ENCODE measurements around the gene PIN4. TPM values are rescaled to one million over a fixed set of nuclear protein-coding genes. Genes with fewer than 3 reads are reported as not detected.
"Not testable (repeated sequence)": the region's sequence is repeated elsewhere in the genome, so short reads cannot be mapped to it uniquely, and the experiment has no call there.

PIN4 gene
- total and polyA plus RNA-seq, 2 experiments from 2014 or later: 21.6 to 63.7 TPM

- Histone ChIP-seq H3K27ac (peak overlapping the region; percentile 36), H3K4me3 (no peak overlapping the region), H3K27me3 (no peaks in the 10 kb centered on the region), H3K4me1 (ENCODE audit: low read depth) (no peaks in the 10 kb centered on the region), H3K36me3 (no peaks in the 10 kb centered on the region), H3K9me3 (ENCODE audit: low read depth) (no peaks in the 10 kb centered on the region)
- no peak for DNase-seq (ENCODE audit: low read depth in 1 of 2, low spot score in 1 of 2)
- TF ChIP-seq CTCF (IDR thresholded peaks at IDR 0.05; ENCODE audit: low read depth, low read length): no peak
These were observed 21.9 kb downstream of the PIN4 start for GRCh38 chrX:72203421-72203820.

GRCh38 chrX:72205706-72206105 is 24.1 kb downstream of the PIN4 start:
- Histone ChIP-seq H3K27ac (no peak overlapping the region), H3K9me3 (ENCODE audit: low read depth) (no peaks in the 10 kb centered on the region), H3K4me1 (ENCODE audit: low read depth) (no peaks in the 10 kb centered on the region), H3K36me3 (no peaks in the 10 kb centered on the region), H3K4me3 (no peak overlapping the region), H3K27me3 (no peaks in the 10 kb centered on the region)
- no peak for DNase-seq (ENCODE audit: low read depth in 1 of 2, low spot score in 1 of 2)
- TF ChIP-seq CTCF (IDR thresholded peaks at IDR 0.05; ENCODE audit: low read depth, low read length): no peak

- Histone ChIP-seq H3K36me3 (no peaks in the 10 kb centered on the region), H3K4me3 (no peak overlapping the region), H3K27ac (no peak overlapping the region), H3K4me1 (ENCODE audit: low read depth) (no peaks in the 10 kb centered on the region), H3K27me3 (no peaks in the 10 kb centered on the region), H3K9me3 (ENCODE audit: low read depth) (no peaks in the 10 kb centered on the region)
- no peak for TF ChIP-seq CTCF (IDR thresholded peaks at IDR 0.05; ENCODE audit: low read depth, low read length)
- DNase-seq (ENCODE audit: low read depth in 1 of 2, low spot score in 1 of 2): no peak
These were observed 25.8 kb downstream of the PIN4 start for GRCh38 chrX:72207366-72207765.

GRCh38 chrX:72208126-72208800 is 26.7 kb downstream of the PIN4 start:
- Histone ChIP-seq H3K36me3 (no peaks in the 10 kb centered on the region), H3K27ac (no peak overlapping the region), H3K9me3 (ENCODE audit: low read depth) (no peaks in the 10 kb centered on the region), H3K4me3 (no peak overlapping the region), H3K4me1 (ENCODE audit: low read depth) (no peaks in the 10 kb centered on the region), H3K27me3 (no peaks in the 10 kb centered on the region)
- no peak for DNase-seq (ENCODE audit: low read depth in 1 of 2, low spot score in 1 of 2)
- no peak for TF ChIP-seq CTCF (IDR thresholded peaks at IDR 0.05; ENCODE audit: low read depth, low read length)

GRCh38 chrX:72216973-72217372 is 35.4 kb downstream of the PIN4 start:
- no peaks in the 10 kb centered on the region for H3K9me3 ChIP-seq (ENCODE audit: low read depth)
- DNase-seq (ENCODE audit: low read depth in 1 of 2, low spot score in 1 of 2): no peak
- no peak for TF ChIP-seq CTCF (IDR thresholded peaks at IDR 0.05; ENCODE audit: low read depth, low read length)
- H3K4me3 ChIP-seq: no peak overlapping the region
- no peaks in the 10 kb centered on the region for H3K27me3 ChIP-seq
- H3K36me3 ChIP-seq: no peaks in the 10 kb centered on the region
- no peaks in the 10 kb centered on the region for H3K4me1 ChIP-seq (ENCODE audit: low read depth)
- no peak overlapping the region for H3K27ac ChIP-seq

- H3K9me3 ChIP-seq (ENCODE audit: low read depth); H3K4me3 ChIP-seq; H3K27me3 ChIP-seq; DNase-seq (ENCODE audit: low read depth in 1 of 2, low spot score in 1 of 2); H3K4me1 ChIP-seq (ENCODE audit: low read depth); H3K27ac ChIP-seq; H3K36me3 ChIP-seq: not testable (repeated sequence)
These were observed 38.8 kb downstream of the PIN4 start for GRCh38 chrX:72220375-72220774.
